ENCODE results near the gene KRTAP19-4.

- TF ChIP-seq CTCF (IDR thresholded peaks at IDR 0.05) (no peak), POLR2A (IDR thresholded peaks at IDR 0.05; ENCODE audit: low read depth) (no peak)
These were observed 19.0 kb downstream of the KRTAP19-4 start for GRCh38 chr21:30478004-30478403.

Measured in esophagus muscularis mucosa (tissue), 3 donors.